ENCODE data around the gene SSH3.

DNA sequence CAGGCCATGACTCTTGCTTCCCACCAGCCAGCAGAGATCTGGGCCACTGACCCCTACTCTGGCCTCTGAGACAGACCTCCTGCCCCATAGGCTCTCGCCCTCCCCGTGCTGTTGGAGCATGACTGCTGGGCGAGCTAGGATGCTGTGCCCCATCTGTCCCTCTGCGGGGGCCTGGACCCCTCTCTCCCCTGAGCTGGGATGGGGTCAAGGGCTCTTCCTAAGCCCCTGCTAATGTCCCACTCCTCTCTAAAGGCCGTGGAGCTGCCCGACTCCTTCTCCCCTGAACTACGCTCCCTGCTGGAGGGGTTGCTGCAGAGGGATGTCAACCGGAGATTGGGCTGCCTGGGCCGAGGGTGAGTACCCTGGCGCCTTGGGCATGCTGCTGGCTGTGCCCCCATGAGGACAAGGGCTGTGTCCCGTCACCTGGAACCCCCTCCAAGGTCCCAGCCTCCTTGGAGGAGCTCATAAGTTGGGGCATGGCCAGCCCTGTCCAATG, 20.4 kb upstream of the SSH3 start:
- TF ChIP-seq, protein P1, sequence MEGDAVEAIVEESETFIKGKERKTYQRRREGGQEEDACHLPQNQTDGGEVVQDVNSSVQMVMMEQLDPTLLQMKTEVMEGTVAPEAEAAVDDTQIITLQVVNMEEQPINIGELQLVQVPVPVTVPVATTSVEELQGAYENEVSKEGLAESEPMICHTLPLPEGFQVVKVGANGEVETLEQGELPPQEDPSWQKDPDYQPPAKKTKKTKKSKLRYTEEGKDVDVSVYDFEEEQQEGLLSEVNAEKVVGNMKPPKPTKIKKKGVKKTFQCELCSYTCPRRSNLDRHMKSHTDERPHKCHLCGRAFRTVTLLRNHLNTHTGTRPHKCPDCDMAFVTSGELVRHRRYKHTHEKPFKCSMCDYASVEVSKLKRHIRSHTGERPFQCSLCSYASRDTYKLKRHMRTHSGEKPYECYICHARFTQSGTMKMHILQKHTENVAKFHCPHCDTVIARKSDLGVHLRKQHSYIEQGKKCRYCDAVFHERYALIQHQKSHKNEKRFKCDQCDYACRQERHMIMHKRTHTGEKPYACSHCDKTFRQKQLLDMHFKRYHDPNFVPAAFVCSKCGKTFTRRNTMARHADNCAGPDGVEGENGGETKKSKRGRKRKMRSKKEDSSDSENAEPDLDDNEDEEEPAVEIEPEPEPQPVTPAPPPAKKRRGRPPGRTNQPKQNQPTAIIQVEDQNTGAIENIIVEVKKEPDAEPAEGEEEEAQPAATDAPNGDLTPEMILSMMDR (IDR thresholded peaks at IDR 0.05; ENCODE audit: insufficient read depth, low read depth, low read length): no peak
- TF ChIP-seq EZH2 (IDR thresholded peaks at IDR 0.05; ENCODE audit: insufficient read depth, low read length): no peak
